Tibial nerve (tissue), 4 donors: ENCODE data around the gene RIMKLA.

Experiments
- CTCF ChIP-seq, 5 experiments: fragments of 200-600 bp in 3 of 5; fragments of 450-650 bp in 2 of 5; sonication (generic) in 3 of 5; IDR thresholded peaks; one replicate each; pipeline ENCODE4 v1.5.1; 2016 to 2019; ENCODE audit warnings: antibody characterized with exemption in 5 of 5, mild to moderate bottlenecking in 3 of 5, moderate library complexity in 2 of 5
- EP300 ChIP-seq, 2 donors: sonication (generic); formaldehyde crosslinking; IDR thresholded peaks; one replicate each; pipeline ENCODE4 v1.6.1; 2017; ENCODE audit warnings: antibody characterized with exemption in 2 of 2, mild to moderate bottlenecking in 1 of 2

GRCh38 chr1:42454403-42454802 is 73.8 kb downstream of the RIMKLA start:
- TF ChIP-seq CTCF (IDR thresholded peaks at IDR 0.05) (no peak), EP300 (IDR thresholded peaks at IDR 0.05) (no peak)
